Pancreas (tissue), 10 donors: ENCODE results near the gene STARD9. TPM values are rescaled to one million over a fixed set of nuclear protein-coding genes. Genes with fewer than 3 reads are reported as not detected.

Experiments
- ATAC-seq, 4 donors: fragments of 200-7000 bp; cut with Tn5 transposase; one replicate each; pipeline versions ENCODE4 v1.8.0 to v1.9.1; 2020; ENCODE audit warnings: mild to moderate bottlenecking in 4 of 4, moderate library complexity in 4 of 4
- DNase-seq, 6 donors: peaks; one replicate each; pipeline ENCODE4 v3.0.0-alpha.2; 2020
- FAIRE-seq: peaks from 2 replicates; lab custom pipeline; 2012; peaks lifted over from hg19 to GRCh38; lab: Jason Lieb, UNC
- H3K27ac ChIP-seq, 4 donors: fragments of 200-600 bp; sonication (generic); 1 replicate in 3 of 4; 2 replicates in 1 of 4; pipeline versions ENCODE4 v1.5.0 to v1.8.0; 2020
- H3K27me3 ChIP-seq, 4 donors: fragments of 200-600 bp; one replicate each; pipeline ENCODE4 v1.8.0; 2021
- H3K36me3 ChIP-seq, 3 donors: fragments of 200-600 bp; sonication (generic) in 1 of 3; one replicate each; pipeline versions ENCODE4 v1.5.0 to v1.8.0; 2020 to 2021
- H3K4me1 ChIP-seq, 3 donors: fragments of 200-600 bp; one replicate each; pipeline ENCODE4 v1.8.0; 2021
- H3K4me3 ChIP-seq, 4 donors: fragments of 200-600 bp; sonication (generic) in 2 of 4; one replicate each; pipeline versions ENCODE4 v1.5.0 to v1.8.0; 2020 to 2021
- H3K9me3 ChIP-seq, 4 donors: fragments of 200-600 bp; one replicate each; pipeline ENCODE4 v1.8.0; 2021
- WGBS, 2 donors: extraction: QIAGEN DNeasy Blood & Tissue Kit; methylation state at CpG; one replicate each; pipeline ENCODE4 v1.1.7; 2013; 5-methylcytosine and 5-hydroxymethylcytosine counted together
- intact Hi-C, 3 donors: fragments of 100-400 bp; cut with DNase I; formaldehyde crosslinking; loops; one replicate each; pipeline versions ENCODE4 v1.11.1 to v1.14.2; 2022
- polyA plus RNA-seq, 2 donors: library from polyadenylated mRNA; stranded (reverse); fragments of 200-250 nt; gene quantifications; one replicate each; pipeline ENCODE4 v1.2.3, GENCODE V29; 2013
- total RNA-seq, 6 donors: library from RNA; stranded (reverse); fragmentation: NEBNext Ultra II Directional in 4 of 6; extraction: Animal tissue kit (Norgen Biotek cat#: 25700) in 4 of 6; gene quantifications; one replicate each; pipeline versions ENCODE4 v1.2.1 to v1.2.4, GENCODE V29; 2021 to 2023
- TF ChIP-seq, protein P1 (sequence below), 4 donors: fragments of 200-600 bp; sonication (generic) in 3 of 4; IDR thresholded peaks; one replicate each; pipeline versions ENCODE4 v1.5.0 to v1.8.0; 2021; ENCODE audit warnings: antibody characterized with exemption in 4 of 4
- donor health status: healthy with polysubstance abuse.
- donor health status: DM: no; HTN: no; CAD: no; lungs with moderate emphysema.
- donor health status: DM: no; HTN: no; CAD: no.
- donor health status: control.
- donor health status: control.
- donor health status: Bipolar disorder and iron deficiency.
- donor health status: DM: yes; HTN: yes; CAD: no.
- donor health status: DM: no; HTN: no; CAD: no.
- donor health status: DM: no; HTN: no; CAD: no.
- donor health status: DM: yes; HTN: yes; CAD: no.

STARD9 gene
- total and polyA plus RNA-seq, 8 donors = 0.44 to 3.0 (median 1.3) TPM

DNA sequence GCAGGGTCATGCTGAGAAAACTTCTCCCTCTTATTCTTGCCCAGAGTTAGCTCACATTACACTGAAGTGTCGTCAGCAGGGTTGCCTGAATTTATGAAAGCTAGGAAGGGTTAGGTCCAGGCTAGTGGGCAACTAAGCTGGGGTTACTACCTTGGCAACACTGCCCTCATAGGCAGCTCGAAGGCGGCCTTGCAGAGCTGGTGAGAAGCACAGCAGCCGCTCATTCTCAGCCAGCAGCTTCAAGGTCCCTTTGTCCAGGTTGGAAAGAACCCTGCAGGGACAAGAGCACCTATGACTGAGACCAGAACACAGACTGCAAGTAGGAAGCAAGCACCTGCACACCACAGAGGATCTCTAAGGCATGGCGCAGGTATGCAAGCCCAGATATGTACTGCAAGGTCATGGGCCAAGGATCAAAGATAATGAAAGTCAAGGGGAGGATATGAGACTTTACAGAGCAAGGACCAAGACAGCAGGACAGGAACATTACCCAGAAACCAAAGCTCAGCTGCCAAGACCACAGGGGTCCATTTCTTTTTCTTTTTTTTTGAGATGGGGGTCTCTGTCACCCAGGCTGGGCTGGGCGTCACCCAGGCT is 158.8 kb downstream of the STARD9 start:
- Histone ChIP-seq H3K9me3 (no peaks in the 10 kb centered on the region), H3K4me1 (peaks cover 4 to 9% (median 7%) of the 10 kb centered on the region in 3 donors), H3K36me3 (peaks cover 0 to 34% (median 5%) of the 10 kb centered on the region in 3 donors), H3K27me3 (no peaks in the 10 kb centered on the region), H3K4me3 (no peak overlapping the region), H3K27ac (no peak overlapping the region)
- WGBS, 2 donors = 62 to 65% methylated on average over 6 of the region's 6 CpGs
- TF ChIP-seq, protein P1, sequence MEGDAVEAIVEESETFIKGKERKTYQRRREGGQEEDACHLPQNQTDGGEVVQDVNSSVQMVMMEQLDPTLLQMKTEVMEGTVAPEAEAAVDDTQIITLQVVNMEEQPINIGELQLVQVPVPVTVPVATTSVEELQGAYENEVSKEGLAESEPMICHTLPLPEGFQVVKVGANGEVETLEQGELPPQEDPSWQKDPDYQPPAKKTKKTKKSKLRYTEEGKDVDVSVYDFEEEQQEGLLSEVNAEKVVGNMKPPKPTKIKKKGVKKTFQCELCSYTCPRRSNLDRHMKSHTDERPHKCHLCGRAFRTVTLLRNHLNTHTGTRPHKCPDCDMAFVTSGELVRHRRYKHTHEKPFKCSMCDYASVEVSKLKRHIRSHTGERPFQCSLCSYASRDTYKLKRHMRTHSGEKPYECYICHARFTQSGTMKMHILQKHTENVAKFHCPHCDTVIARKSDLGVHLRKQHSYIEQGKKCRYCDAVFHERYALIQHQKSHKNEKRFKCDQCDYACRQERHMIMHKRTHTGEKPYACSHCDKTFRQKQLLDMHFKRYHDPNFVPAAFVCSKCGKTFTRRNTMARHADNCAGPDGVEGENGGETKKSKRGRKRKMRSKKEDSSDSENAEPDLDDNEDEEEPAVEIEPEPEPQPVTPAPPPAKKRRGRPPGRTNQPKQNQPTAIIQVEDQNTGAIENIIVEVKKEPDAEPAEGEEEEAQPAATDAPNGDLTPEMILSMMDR (IDR thresholded peaks at IDR 0.05) = no peak
- DNase-seq (no peak), ATAC-seq (no peak), FAIRE-seq (no peak)
- intact Hi-C loops = no loop called here

DNA sequence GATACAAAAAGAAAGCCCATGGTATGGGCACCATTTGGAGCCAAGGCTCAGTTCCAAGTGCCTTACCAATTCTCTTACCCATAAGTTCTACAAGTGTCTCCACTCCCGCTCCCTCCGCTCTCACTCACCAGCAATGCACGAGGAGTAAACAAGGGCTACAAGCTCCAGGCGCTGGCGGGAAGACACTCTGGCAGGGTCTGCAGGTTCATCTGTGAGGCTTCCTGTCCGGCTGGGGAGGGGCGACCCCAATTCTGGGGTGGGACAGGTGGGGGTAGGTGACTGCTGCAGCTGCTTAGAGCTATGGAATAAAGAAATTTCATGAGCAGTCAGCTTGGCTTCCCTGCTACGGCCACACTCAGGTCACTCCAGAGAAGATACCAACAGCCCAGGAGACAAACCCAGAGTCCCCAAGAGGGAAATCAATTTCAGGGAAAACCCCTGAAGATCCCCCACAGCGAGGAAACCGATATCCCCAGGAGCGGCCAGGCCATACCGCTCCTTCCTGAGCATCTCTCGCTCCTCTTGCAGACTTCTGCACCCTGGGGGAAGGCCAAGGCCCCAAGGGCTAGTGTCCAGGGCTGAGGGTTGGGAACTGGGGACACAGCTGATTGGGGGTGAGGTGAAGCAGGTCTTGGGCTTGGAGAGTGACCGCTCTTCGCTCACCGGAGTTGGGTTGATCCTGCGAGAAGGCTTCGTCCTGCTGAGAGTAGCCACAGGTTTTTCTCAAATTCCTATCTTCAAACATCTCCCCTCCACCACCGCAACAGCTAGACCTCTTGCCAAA is 160.2 kb downstream of the STARD9 start:
- intact Hi-C loops = no loop called here
- 89% methylated on average over 19 of the region's 19 CpGs for WGBS, 2 donors
- H3K36me3 ChIP-seq = peaks cover 0 to 22% (median 5%) of the 10 kb centered on the region in 3 donors
- DNase-seq = no peak
- TF ChIP-seq, protein P1 (IDR thresholded peaks at IDR 0.05) = no peak
- peaks cover 4 to 9% (median 7%) of the 10 kb centered on the region in 3 donors for H3K4me1 ChIP-seq
- no peak for FAIRE-seq
- no peaks in the 10 kb centered on the region for H3K27me3 ChIP-seq
- ATAC-seq = no peak
- no peak overlapping the region for H3K27ac ChIP-seq
- no peaks in the 10 kb centered on the region for H3K9me3 ChIP-seq
- peak overlapping the region; percentile 89 to 97 (median 92) for H3K4me3 ChIP-seq

DNA sequence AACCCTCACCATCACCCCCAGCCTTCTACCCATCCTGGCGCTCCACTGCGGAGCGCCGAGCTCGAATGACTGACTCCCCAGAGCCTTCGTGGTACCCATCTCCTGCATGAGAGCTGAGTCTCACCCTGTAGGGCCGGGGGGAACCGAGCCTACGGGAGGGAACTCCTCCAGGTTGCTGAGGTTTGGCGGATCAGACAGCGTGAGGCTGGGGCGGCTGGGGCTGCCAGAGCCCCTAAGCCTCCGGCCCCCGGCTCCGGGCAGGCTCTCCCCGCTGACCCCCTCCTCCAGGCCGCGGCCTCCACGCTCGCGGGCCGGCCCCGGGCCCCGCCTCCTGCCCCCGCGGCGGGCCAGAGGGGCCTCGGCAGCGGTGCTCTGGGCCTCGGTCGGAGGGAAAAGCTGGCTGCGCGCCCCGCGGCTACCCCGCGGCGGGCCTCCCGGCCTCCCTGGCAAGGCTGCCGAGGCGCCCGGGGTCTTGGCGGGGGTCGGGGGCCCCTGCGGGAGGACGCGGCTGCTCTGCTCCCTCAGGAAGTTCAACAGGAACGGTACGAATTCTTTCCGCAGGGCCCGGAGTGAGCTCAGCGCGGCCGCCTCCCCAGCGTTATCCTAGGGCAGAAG is 160.9 kb downstream of the STARD9 start:
- 1 to 2% methylated on average over 34 to 55 of the region's 55 CpGs for WGBS, 2 donors
- Histone ChIP-seq H3K9me3 (no peaks in the 10 kb centered on the region), H3K27me3 (no peaks in the 10 kb centered on the region), H3K4me3 (peak overlapping the region; percentile 89 to 97 (median 92)), H3K27ac (peak overlapping the region; percentile 73 to 89 (median 86)), H3K4me1 (peaks cover 4 to 9% (median 7%) of the 10 kb centered on the region in 3 donors), H3K36me3 (peaks cover 0 to 16% (median 5%) of the 10 kb centered on the region in 3 donors)
- intact Hi-C loops = no loop called here
- peak; percentile 17 to 46 (median 26) for ATAC-seq
- TF ChIP-seq, protein P1 (IDR thresholded peaks at IDR 0.05) = no peak
- DNase-seq = peak in 2 of 6 donors; percentile 50 to 77
- no peak for FAIRE-seq

DNA sequence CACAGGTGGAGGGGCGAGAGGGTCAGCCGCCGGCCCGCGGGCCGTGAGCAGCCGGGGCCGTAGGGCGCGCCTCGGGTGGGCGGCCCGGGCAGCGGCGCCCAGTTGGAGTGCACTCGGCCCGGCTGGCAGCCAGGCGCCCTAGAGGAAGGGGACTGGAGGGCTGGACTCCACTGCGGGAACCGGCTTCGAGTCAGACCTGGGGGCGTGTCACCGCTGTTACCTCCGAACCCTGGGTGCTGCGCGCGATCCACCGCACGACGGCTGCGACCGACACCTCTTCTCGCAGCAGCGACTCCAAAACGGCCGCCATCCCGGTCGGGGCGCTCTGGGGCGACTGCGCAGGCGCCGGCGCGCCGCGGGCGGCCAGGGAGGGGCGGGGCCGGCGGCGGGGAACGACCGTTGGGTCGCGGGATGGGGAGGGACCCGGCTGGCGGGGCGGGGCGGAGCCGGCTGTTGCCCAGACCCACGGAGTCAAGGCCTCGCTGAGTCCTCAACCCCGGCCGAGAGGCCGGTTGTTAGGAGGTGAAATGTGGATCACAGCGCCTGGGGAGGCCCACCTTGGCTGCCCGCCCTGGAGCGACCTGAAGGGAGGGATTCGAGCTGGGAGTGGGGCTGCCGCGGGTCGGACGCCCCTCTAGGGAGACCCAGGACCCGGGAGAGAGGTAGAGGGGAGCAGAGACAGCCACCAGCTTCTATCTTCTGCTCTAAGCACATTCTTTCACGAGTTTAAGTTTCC is 161.6 kb downstream of the STARD9 start, which contains the start of gene CDAN1:
Gene CDAN1 (minus strand): TSS at position 336 of the 736 bp plus-strand sequence. CDS start 26 bp downstream, at position 310.
- TF ChIP-seq, protein P1 (IDR thresholded peaks at IDR 0.05) = no peak
- 1% methylated on average over 67 to 76 of the region's 76 CpGs for WGBS, 2 donors
- Histone ChIP-seq H3K4me1 (peaks cover 4 to 9% (median 7%) of the 10 kb centered on the region in 3 donors), H3K36me3 (peaks cover 0 to 9% (median 0%) of the 10 kb centered on the region in 3 donors), H3K4me3 (peak within 1 kb of the TSS; percentile 89 to 97 (median 92)), H3K9me3 (no peaks in the 10 kb centered on the region), H3K27me3 (no peaks in the 10 kb centered on the region), H3K27ac (peak within 1 kb of the TSS; percentile 73 to 89 (median 86))
- ATAC-seq = peak; percentile 98 to 99 (median 99)
- FAIRE-seq = no peak
- peak; percentile 91 to 98 (median 94) for DNase-seq
- intact Hi-C loops = no loop called here
